ENCODE data around the gene ZC3H10.
"Not testable (repeated sequence)": the region's sequence is repeated elsewhere in the genome, so short reads cannot be mapped to it uniquely, and the experiment has no call there.

- TF ChIP-seq CTCF (conservative IDR thresholded peaks at IDR 0.05); EZH2 (IDR thresholded peaks at IDR 0.05; ENCODE audit: low read depth): not testable (repeated sequence)
Measured at GRCh38 chr12:56117082-56117706, 872 bp upstream of the ZC3H10 start.
